ENCODE data around the gene MTLN.
"Not testable (repeated sequence)": the region's sequence is repeated elsewhere in the genome, so short reads cannot be mapped to it uniquely, and the experiment has no call there.

MTLN gene

DNA sequence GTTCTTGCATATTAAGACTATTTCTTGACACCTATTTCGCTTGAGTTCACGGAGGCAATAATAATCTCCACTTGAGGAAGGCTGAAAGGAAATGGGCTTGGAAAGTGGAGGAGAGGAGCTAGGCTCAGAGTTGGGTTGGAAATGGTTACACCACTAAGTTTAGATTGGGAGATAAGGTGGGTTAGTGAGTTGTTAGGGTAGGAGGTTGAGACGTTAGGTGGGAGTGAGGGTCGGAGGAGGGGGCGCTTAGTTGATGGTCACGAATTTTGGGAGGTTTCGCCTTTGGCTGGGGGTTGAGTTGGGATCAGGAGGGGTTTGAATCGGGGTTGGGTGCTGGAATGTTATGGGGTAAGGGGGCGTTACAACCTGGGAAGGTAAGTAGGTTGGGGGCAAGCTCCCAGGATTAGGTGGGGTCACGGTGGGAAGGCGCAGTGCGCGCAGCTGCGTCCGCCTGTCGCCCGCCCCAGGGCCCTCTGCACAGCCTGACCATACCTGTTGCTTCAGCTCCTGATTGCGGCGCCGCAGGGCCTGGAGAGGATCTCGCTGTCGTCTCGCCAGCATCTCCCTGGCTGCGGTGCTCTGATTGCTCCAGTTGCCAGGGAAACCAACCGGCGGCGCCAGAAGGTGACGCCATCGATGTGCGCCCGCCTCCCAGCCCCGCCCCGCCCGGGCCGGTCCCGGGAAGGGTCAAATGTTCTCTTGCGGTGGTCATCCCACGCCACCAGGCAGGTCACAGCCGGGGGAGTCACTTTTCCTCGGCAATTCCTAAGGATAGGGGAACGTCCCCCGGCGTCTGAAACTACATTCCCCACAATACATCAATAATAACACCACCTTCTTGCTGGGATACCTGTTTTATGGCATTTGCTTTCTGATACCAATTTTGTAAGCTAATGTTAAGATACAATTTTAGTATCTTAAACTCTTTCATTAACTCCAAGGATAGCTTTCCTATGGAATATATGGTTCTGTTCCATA lies 7.7 kb downstream of the MTLN start, which contains the start of gene NPHP1:
Gene NPHP1, minus strand, starts transcription at position 606 of the 978 bp plus-strand sequence. Its CDS starts 45 bp downstream, at position 561.
- Histone ChIP-seq H3K27ac (no peak within 1 kb of the TSS), H3K4me2 (peak within 1 kb of the TSS; percentile 76), H3K27me3 (ENCODE audit: insufficient read depth, low read depth) (no peaks in the 10 kb centered on the region), H3K9ac (peak within 1 kb of the TSS; percentile 30; the same call in 1 of the 2 replicates), H3K4me3 (IDR thresholded peaks at IDR 0.05; ENCODE audit: insufficient read depth, low read depth, low read length) (no peak within 1 kb of the TSS), H3K36me3 (ENCODE audit: insufficient read depth) (no peaks in the 10 kb centered on the region), H3K4me1 (ENCODE audit: low read depth, poor library complexity, severe bottlenecking) (peaks cover 9% of the 10 kb centered on the region), H4K20me1 (ENCODE audit: insufficient read depth) (no peaks in the 10 kb centered on the region), H3K79me2 (ENCODE audit: insufficient read depth, low read depth) (no peaks in the 10 kb centered on the region), H2AFZ (ENCODE audit: low read depth) (peak within 1 kb of the TSS; percentile 79)
- TF ChIP-seq, protein P1, sequence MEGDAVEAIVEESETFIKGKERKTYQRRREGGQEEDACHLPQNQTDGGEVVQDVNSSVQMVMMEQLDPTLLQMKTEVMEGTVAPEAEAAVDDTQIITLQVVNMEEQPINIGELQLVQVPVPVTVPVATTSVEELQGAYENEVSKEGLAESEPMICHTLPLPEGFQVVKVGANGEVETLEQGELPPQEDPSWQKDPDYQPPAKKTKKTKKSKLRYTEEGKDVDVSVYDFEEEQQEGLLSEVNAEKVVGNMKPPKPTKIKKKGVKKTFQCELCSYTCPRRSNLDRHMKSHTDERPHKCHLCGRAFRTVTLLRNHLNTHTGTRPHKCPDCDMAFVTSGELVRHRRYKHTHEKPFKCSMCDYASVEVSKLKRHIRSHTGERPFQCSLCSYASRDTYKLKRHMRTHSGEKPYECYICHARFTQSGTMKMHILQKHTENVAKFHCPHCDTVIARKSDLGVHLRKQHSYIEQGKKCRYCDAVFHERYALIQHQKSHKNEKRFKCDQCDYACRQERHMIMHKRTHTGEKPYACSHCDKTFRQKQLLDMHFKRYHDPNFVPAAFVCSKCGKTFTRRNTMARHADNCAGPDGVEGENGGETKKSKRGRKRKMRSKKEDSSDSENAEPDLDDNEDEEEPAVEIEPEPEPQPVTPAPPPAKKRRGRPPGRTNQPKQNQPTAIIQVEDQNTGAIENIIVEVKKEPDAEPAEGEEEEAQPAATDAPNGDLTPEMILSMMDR (conservative IDR thresholded peaks at IDR 0.05; ENCODE audit: low read depth, low read length): no peak

DNA sequence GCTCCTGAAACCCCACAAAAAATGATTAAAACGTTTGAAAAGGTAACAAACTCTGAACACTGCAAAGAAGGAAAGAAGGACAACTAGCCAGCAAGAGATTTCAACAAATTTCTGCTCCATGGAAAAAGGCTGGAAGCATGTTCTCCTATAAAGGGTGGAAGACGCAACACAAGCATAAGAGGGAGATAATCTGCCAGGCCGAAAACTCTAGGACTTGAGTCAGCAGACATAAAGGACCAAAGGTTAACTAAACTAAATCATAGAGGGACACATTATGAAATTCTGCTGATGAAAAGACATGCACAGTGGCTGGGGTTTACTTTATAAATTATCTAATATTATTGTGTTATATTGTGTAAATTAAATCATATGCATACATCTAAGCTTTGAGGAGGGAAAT lies 14.3 kb downstream of the MTLN start:
- Histone ChIP-seq H3K36me3 (ENCODE audit: insufficient read depth) (no peaks in the 10 kb centered on the region), H3K4me2 (no peak overlapping the region), H3K4me1 (ENCODE audit: low read depth, poor library complexity, severe bottlenecking) (no peaks in the 10 kb centered on the region), H3K27ac (no peak overlapping the region), H2AFZ (ENCODE audit: low read depth) (no peak overlapping the region), H3K4me3 (IDR thresholded peaks at IDR 0.05; ENCODE audit: insufficient read depth, low read depth, low read length) (no peak overlapping the region), H3K27me3 (ENCODE audit: insufficient read depth, low read depth) (no peaks in the 10 kb centered on the region), H3K79me2 (ENCODE audit: insufficient read depth, low read depth) (no peaks in the 10 kb centered on the region), H4K20me1 (ENCODE audit: insufficient read depth) (no peaks in the 10 kb centered on the region), H3K9ac (no peak overlapping the region)
- TF ChIP-seq, protein P1 (conservative IDR thresholded peaks at IDR 0.05; ENCODE audit: low read depth, low read length): no peak

DNA sequence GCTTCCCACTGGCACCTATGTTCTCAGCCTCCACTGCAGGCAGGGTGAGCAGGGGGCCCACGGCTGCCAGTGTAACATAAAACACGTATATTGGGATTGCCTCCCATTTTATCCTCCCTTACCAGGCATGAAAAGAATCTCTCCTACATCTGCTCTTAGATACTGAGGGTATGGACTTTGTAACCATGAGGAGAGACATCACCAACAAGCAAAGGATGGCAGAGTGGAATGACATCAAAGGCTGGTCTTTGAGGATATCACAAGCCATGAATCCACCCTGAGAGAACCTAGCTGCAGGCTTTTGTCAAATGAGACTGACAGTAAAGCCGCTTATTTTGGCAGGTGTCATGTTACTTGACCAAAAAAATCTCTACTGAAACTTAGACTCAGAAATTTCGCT lies 14.9 kb downstream of the MTLN start:
- H4K20me1 ChIP-seq (ENCODE audit: insufficient read depth): no peaks in the 10 kb centered on the region
- H2AFZ ChIP-seq (ENCODE audit: low read depth): no peak overlapping the region
- no peaks in the 10 kb centered on the region for H3K4me1 ChIP-seq (ENCODE audit: low read depth, poor library complexity, severe bottlenecking)
- H3K9ac ChIP-seq: no peak overlapping the region
- no peak overlapping the region for H3K27ac ChIP-seq
- TF ChIP-seq, protein P1 (conservative IDR thresholded peaks at IDR 0.05; ENCODE audit: low read depth, low read length): no peak
- H3K36me3 ChIP-seq (ENCODE audit: insufficient read depth): no peaks in the 10 kb centered on the region
- no peak overlapping the region for H3K4me3 ChIP-seq (IDR thresholded peaks at IDR 0.05; ENCODE audit: insufficient read depth, low read depth, low read length)
- no peaks in the 10 kb centered on the region for H3K79me2 ChIP-seq (ENCODE audit: insufficient read depth, low read depth)
- no peaks in the 10 kb centered on the region for H3K27me3 ChIP-seq (ENCODE audit: insufficient read depth, low read depth)
- no peak overlapping the region for H3K4me2 ChIP-seq

DNA sequence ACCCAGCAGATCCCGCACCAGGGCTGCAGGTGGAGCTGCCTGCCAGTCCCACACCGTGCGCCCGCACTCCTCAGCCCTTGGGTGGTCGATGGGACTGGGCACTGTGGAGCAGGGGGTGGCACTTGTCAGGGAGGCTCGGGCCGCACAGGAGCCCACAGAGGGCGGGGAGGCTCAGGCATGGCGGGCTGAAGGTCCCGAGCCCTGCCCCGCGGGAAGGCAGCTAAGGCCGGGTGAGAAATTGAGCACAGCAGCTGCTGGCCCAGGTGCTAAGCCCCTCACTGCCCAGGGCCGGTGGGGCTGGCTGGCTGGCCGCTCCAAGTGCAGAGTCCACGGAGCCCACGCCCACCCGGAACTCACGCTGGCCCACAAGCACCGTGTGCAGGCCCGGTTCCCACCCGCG lies 22.2 kb downstream of the MTLN start:
- H3K4me1 ChIP-seq (ENCODE audit: low read depth, poor library complexity, severe bottlenecking); H3K9ac ChIP-seq; H2AFZ ChIP-seq (ENCODE audit: low read depth); H3K4me2 ChIP-seq; H3K4me3 ChIP-seq (IDR thresholded peaks at IDR 0.05; ENCODE audit: insufficient read depth, low read depth, low read length); H3K36me3 ChIP-seq (ENCODE audit: insufficient read depth); H4K20me1 ChIP-seq (ENCODE audit: insufficient read depth); H3K79me2 ChIP-seq (ENCODE audit: insufficient read depth, low read depth); H3K27me3 ChIP-seq (ENCODE audit: insufficient read depth, low read depth); H3K27ac ChIP-seq: not testable (repeated sequence)

DNA sequence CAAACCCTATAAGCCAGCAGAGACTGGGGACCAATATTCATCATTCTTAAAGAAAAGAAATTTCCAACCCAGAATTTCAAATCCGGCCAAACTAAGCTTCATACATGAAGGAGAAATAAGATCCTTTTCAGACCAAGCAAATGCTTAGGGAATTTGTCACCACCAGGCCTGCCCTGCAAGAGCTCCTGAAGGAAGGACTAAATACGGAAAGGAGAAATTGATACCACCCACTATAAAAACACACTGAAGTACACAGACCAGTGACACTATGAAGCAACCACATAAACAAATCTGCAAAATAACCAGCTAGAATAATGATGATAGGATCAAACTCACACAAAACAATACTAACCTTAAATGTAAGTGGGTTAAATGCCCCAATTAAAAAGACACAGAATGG lies 29.9 kb downstream of the MTLN start:
- H4K20me1 ChIP-seq (ENCODE audit: insufficient read depth): no peaks in the 10 kb centered on the region
- H3K36me3 ChIP-seq (ENCODE audit: insufficient read depth): no peaks in the 10 kb centered on the region
- no peaks in the 10 kb centered on the region for H3K27me3 ChIP-seq (ENCODE audit: insufficient read depth, low read depth)
- TF ChIP-seq, protein P1 (conservative IDR thresholded peaks at IDR 0.05; ENCODE audit: low read depth, low read length): no peak
- no peaks in the 10 kb centered on the region for H3K4me1 ChIP-seq (ENCODE audit: low read depth, poor library complexity, severe bottlenecking)
- no peak overlapping the region for H3K4me2 ChIP-seq
- H2AFZ ChIP-seq (ENCODE audit: low read depth): no peak overlapping the region
- H3K79me2 ChIP-seq (ENCODE audit: insufficient read depth, low read depth): no peaks in the 10 kb centered on the region
- no peak overlapping the region for H3K27ac ChIP-seq
- H3K4me3 ChIP-seq (IDR thresholded peaks at IDR 0.05; ENCODE audit: insufficient read depth, low read depth, low read length): no peak overlapping the region
- no peak overlapping the region for H3K9ac ChIP-seq

Measured in KMS-11 (cell line).